Activated naive CD4-positive, alpha-beta T cell (primary cell): ENCODE data around the gene PSD2.

ENCODE experiments used
- DNase-seq, 4 experiments: peaks; one replicate each; lab custom pipeline; 2025; lab: John Stamatoyannopoulos, UW

The PSD2 gene

GRCh38 chr5:139837711-139838380 lies 42.2 kb downstream of the PSD2 start:
- DNase-seq = no peak

DNA sequence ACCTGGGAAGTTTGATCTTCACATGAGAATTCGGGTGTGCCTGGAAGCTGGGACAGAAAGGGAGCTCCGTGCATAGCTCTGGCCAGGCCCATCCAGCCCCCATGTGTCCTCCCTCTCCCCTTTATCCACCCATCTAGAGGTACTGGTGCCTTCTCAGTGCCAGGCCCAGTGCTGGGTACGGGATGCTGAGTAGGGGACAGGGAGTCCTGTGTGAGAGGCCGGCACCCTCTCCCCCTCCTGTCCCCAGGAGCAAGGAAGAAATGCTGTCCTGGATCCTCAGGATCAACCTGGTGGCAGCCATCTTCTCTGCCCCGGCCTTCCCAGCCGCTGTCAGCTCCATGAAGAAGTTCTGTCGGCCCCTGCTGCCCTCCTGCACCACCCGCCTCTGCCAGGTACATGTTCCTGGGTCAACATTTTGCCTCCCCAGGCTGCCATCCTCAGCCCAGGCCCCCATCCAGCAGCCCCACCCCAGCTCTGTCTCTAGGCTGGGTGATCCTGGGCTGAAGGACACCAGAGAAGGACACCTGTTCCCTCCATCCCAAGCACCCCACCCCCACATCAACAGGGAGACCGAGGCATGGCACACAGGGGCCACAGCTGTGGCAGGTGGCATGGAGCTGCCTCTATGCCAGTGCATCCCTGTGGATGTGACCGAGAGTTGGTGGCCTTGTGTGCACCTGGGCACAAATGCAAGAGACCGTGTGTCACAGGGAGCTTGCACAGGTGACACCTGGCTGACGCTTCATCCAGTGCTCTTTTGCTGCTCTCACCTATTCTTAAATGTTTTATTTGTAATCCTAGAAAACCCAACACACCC lies 43.0 kb downstream of the PSD2 start:
- DNase-seq = no peak

- no peak for DNase-seq
Measured at GRCh38 chr5:139839232-139839815, 43.7 kb downstream of the PSD2 start.

DNA sequence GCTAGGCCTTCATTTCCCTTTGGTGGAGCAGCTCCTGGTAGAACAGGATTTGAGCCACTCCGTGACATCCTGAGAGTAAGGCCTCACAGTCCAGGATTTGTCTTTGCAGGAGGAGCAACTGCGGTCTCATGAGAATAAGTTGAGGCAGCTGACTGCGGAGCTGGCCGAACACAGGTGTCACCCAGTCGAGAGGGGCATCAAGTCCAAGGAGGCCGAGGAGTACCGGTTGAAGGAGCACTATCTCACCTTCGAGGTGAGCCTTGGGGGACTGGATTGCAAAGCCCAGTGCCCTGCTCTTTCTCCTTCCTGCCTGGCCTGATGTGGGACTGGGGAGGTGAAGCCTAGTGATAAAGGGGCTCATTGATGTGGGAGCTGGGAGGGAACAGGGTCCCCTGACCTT lies 44.3 kb downstream of the PSD2 start:
- no peak for DNase-seq

DNA sequence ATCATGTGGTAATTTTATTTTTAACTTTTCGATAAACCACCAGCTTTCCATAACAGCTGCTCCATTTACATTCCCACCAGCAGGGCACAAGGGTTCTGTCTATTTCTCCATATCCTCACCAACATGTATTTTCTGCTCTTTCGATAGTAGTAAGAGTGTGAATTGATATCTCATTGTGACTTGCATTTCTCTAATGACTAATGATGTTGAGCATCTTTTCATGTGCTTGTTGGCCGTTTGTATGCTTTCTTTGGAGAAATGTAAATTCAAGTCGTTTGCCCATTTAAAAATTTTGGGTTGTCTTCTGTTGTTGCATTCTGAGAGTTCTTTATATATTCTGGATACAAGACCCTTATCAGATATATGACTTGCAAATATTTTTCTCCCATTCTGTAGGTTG lies 45.9 kb downstream of the PSD2 start:
- DNase-seq = no peak

GRCh38 chr5:139842321-139842720 lies 46.7 kb downstream of the PSD2 start:
- DNase-seq = no peak

DNA sequence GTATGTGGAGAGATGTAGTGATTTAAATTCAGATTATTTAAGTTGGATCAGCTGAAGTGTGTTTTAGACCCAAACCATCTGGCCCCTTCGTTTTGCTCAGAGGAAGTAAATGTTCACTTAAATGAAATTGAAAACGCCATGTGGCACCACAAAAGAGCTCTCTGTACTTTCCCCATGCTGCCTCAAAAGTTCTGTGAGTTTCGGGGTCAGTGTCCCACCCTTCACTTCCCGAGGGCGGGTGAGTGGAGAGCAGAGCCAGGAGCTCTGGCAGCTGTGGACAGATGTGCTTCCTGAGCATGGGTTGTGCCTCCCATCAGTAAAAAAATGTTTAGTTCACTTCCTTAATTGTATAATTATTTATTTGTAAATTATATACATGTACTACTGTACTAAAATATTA lies 48.4 kb downstream of the PSD2 start:
- no peak for DNase-seq

- peak; percentile 12 to 58 (median 45) for DNase-seq
Measured at GRCh38 chr5:139844472-139845145, 49.0 kb downstream of the PSD2 start.

GRCh38 chr5:139845846-139846681 lies 50.5 kb downstream of the PSD2 start:
- no peak for DNase-seq

GRCh38 chr5:139847091-139847490 lies 51.5 kb downstream of the PSD2 start:
- no peak for DNase-seq

DNA sequence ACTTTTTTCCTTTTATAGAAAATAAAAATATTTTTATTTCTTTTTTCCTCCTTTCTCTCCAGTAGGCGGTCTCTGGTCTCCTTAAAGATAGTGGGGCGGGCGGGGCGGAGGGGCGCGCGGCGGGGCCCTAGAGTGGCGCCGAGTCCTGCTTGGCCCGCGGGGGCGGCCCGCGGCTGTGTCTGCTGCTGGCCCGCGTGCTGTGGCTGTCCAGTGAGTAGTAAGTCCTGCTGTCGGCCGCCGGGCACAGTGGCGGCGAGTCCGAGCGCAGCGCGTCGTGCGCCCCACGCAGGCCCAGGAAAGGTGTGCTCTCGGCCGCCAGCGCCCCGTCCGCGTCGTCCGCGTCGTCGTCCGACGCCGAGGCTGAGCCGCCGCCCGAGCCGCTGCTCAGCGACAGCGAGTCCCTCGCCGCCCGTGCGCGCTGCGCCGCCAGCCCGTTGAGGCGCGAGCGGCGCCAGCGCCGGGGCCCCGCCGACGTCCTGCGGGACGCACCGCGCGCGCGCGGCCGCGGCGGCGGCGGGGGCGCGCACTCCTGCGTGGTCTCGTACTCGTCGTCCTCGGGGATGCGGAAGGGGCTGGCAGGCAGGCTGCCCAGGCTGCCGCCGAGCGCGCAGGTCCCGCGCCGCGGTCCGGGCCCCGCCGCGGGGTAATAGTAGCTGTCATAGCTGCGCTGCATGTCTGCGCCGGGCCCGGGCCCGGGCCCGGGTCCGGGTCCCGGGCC lies 52.3 kb downstream of the PSD2 start:
- DNase-seq = peak; percentile 29 to 77 (median 60)

DNA sequence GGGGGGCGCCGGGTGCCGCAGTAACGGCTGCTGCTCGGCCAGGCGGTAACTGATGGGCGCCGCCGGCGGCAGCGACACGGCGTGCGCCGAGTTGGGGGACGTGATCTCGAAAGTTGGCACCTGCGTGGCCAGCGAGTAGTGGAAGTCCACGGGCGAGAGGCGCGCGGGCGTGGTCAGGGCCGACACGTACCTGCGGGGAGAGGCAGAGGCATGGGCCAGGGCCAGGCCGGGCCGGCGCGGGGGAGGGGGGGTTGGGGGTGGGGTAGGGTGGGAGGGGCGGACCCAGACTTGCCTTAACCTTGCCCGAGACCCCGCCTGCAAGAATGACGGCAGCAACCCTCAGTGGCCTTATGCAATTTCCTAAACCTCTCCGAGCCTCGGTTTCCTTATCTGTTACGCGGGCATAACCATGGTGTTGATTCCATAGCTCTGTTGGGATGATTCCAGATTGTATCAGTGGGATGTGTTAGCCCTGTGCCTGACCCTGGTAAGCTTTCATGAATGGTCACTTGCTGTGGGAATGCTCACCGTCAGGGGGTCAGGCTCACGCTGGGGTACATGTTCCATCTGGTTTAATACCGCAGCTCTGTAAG lies 53.0 kb downstream of the PSD2 start:
- DNase-seq = peak in 2 of 4 experiments; percentile 46 to 51

- no peak for DNase-seq
Measured at GRCh38 chr5:139849501-139849900, 53.9 kb downstream of the PSD2 start.

GRCh38 chr5:139849942-139850341 lies 54.3 kb downstream of the PSD2 start:
- DNase-seq = no peak

DNA sequence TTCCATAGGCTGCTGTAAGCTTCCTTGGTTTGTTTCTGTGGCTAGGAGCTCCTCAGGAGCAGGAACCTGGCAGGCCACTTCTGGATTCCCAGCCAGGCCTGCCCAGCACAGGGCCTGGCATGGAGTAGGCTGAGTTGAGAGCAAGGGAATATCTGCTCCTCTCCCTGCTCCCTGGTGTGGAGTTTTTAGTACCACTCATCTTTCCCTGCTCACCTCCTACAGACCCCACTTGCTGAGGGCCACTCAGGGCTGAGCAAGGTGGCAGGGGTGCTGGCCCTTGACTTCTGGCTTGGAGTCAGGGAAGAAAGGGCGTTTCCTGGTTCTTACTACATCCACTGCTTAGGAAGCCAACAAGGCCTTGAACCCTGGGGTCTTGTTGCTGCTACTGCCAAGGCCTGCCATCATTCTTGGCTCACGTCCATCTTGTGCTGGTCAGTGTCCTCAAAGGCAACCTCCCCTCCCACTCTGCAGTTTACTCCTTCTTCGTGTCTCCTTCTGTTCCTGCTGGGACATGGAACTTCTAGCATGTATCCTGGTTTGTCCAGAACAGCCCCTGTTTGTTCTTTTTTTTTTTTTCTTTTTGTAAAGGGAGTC lies 54.9 kb downstream of the PSD2 start:
- no peak for DNase-seq

DNA sequence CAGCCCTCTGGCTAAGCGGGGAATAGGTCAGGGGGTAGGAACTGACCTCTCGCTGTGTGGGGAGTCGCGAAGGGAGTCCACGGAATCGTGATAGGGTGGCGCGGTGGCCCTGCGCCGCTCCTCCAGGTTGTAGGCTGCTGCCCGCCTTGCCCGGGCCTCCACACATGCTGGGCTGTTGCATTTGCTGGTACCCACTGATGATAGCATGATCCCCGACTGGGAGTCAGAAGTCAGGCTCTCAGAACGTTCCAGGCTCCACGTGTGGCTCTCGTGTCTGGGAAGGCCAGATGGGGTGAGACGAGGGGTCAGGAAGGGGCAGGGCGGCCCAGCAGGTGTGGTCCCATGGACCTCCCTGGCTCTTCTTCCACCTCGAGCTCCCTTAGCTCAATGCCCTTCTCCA lies 56.0 kb downstream of the PSD2 start:
- no peak for DNase-seq

DNA sequence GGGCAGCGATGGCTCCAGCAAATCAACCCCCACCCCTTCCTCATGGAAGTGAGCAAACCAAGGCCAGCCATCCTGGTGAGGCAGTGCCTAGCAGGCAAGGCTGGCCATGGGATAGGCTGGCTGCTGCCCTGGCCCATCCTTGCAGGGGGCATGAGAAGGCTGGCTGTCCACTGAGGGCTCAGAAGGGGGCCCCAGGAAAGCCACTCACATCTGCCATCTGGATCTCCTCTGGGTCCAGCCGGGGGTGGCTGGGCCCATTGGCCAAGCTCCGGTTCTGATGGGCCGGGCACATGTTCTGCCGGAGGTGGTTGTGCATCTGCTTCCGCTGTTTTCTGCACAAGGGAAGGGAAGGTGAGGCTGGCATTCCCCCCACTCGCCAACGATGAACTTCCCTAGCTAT lies 57.1 kb downstream of the PSD2 start:
- no peak for DNase-seq

- no peak for DNase-seq
Measured at GRCh38 chr5:139854029-139854605, 58.5 kb downstream of the PSD2 start.

DNA sequence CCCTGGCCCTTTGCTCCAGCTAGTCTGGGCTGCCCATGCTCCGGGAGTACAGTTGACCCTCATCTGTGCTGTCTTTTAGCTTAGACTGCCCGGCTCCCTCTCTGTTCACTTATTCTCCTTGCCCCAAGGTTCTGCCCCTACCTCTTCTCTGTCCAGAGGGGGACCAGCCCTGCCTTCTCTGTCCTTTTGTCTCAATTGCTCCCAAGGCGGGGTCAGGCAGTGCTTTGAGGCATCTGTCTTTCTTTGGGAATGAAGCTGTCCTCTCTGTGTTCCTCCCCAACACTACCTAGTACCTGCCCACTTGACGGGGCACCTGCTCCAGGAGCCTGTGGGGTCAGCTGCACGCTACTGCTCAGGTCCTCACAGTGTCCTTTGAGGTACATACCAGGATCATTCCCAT lies 59.3 kb downstream of the PSD2 start:
- no peak for DNase-seq

- no peak for DNase-seq
Measured at GRCh38 chr5:139855451-139855850, 59.8 kb downstream of the PSD2 start.
